NCI-H2107 (cell line): Measurements from ENCODE around the gene TET1.
A peak's percentile ranks its signal among the peaks of the same experiment; 100 is the strongest.
"Not testable (repeated sequence)": the region's sequence is repeated elsewhere in the genome, so short reads cannot be mapped to it uniquely, and the experiment has no call there.

Source experiments
- DNase-seq: peaks from one replicate; lab custom pipeline; 2025; lab: John Stamatoyannopoulos, UW

Gene TET1

DNA sequence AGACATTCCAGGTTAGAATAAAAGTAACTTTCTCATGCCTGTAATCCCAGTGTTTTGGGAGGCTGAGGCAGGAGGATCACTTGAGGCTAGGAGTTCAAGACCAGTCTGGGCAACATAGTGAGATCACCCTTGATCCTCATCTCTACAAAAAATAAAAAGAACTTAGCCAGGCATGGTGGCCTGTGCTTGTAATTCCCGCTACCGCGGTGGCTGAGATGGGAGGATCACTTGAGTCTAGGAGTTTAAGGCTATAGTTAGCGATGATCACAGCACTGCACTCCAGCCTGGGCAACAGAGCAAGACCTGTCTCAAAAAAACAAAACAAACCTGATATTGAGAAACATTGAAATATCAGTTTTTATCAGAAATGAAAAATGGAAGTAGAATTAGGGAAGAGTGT lies 4.6 kb downstream of the TET1 start:
- DNase-seq: no peak

DNA sequence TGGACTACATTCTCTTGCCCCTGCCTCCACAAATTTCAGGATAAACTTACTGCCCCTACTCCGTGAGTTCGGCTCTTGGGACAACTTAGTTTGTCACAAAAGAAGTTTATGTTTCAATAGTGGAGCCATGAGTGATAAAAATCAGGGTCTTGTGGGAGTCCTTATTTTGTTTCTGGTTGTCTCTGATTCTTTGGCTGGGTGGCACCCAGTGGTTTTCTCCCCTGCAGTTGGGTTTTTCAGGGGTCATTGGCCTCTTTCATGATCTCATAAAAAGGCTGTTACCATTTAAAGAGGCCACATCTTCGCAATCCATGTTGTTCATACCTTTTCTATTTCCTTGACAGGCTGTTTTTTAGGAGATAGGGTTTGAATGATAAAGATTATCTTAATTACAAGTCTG lies 5.5 kb downstream of the TET1 start:
- no peak for DNase-seq

DNA sequence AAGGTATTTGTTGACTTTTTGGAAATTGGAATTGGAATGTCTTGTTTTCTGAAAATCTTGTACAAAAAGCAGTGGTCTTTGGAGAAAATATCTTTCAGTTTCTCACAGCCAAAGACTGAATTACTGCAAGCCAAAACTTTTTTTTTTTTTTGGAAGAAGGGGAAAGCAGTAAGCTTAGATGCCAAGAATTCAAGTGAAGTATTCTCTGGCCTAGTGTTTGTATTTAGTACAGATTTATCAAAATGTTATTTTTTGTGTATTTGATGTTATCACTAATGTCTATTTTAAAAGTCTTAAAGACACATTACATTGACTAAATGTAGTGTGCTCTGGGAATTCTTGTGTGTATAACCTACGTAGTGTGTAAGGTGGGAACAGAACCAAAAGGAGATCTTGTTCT lies 6.2 kb downstream of the TET1 start:
- DNase-seq: no peak

DNA sequence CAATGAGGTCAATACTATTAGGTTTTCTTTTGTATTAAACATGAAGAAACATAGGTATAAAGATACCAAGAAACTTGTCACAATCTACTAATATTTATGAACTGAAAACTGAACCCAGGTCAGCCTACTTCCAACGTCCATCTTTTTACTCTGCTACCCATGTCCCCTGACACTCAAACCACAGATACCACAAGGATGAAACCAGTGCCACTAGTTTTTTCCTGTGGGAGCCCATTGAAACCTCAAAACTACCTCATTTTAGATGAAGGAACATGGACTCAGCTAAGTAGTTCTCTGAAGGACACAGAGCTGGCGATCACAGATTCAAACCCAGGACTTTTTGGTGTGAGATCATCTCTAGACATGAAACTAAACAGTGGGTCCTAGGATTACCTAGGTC lies 6.8 kb downstream of the TET1 start:
- DNase-seq: no peak

DNA sequence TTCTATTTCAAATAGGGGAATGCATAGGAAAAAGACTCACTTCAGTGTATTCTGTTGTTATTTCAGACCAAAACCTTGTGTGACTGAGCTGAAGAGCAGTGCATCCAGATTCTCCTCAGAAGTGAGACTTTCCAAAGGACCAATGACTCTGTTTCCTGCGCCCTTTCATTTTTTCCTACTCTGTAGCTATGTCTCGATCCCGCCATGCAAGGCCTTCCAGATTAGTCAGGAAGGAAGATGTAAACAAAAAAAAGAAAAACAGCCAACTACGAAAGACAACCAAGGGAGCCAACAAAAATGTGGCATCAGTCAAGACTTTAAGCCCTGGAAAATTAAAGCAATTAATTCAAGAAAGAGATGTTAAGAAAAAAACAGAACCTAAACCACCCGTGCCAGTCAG lies 12.0 kb downstream of the TET1 start:
- no peak for DNase-seq

DNA sequence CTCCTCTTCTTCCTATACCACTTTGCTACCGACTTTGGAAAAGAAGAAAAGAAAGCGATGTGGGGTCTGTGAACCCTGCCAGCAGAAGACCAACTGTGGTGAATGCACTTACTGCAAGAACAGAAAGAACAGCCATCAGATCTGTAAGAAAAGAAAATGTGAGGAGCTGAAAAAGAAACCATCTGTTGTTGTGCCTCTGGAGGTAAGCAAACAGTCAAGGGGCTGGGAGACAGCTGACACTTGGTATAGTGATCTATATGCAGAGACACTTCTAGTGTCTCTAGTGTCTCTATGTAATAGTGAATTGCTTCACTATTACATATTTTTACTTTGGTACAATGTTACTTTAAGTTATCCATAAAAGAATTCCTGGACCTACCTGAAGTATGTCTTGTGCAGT lies 13.9 kb downstream of the TET1 start:
- no peak for DNase-seq

DNA sequence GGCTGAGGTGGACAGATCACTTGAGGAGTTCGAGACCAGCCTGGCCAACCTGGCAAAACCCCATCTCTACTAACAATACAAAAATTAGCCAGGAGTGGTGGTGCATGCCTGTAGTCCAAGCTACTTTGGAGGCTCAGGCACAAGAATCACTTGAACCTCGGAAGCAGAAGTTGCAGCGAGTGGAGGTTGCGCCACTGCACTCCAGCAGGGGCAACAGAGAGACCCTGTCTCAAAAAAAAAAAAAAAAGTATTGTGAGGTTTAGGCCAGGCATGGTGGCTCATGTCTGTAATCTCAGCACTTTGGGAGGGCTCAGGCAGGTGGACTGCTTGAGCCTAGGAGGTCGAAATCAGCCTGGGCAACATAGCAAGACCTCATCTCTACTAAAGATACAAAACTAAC lies 16.0 kb downstream of the TET1 start:
- DNase-seq: no peak

DNA sequence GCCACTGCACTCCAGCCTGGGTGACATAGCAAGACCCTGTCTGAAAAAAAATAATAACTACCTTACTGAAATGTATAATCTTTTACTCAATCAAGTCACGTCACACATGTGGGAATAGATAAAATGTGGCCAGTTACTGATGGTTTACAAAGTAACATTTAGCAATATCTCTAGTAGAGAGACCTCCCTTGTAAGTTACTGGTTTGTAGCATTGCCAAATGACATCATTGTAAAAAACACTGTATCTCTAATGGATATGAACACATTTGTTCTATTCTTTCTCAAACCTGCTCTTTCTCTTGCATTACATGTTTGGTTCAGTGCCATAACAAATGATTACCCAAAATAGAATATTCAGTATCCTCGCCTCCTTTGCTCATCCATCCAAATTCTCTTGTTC lies 18.8 kb downstream of the TET1 start:
- DNase-seq: no peak

DNA sequence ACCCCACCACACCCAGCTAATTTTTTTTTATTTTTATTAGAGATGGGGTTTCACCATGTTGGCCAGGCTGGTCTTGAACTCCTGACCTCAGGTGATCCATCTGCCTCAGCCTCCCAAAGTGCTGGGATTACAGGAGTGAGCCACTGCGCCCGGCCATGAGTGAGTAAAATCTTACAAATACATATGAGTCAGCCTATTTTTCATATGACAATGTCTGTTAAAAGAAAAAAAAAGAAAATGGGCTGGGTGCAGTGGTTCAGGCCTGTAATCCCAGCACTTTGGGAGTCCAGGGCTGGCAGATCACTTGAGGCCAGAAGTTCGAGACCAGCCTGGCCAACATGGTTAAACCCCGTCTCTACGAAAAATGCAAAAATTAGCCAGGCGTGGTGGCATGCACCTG lies 24.1 kb downstream of the TET1 start:
- DNase-seq: not testable (repeated sequence)

DNA sequence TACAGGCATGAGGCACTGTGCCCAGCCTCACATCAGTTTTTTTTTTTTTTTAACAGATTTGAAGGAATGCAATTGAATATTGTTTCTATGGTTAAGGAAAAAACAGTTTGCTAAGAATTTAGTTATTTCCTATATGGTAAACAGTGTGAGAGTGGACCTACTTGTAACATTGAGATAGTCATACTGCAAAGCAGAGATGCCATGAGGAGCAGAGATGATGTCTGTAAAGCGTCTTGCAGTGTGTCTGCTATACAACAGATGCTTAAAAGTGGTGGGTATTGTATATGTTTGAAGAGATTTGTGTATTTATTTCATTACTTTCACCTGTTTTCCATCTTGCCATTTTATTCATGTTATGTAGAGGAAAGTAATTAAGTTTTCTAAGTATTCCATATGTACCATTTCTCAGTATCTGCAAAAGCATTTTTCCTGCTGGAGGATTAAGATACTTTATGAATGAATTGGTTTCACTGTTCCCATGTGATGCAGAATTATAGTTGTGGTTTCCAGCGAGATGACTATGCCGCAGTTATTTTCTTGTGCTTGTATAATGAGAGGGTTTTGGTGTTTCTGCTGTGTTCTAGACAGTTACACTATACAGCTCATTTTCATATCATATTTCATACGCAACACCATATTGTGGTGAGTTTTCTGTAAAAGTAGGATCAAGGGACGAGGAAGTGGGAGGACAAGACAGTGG lies 26.6 kb downstream of the TET1 start:
- DNase-seq: no peak

DNA sequence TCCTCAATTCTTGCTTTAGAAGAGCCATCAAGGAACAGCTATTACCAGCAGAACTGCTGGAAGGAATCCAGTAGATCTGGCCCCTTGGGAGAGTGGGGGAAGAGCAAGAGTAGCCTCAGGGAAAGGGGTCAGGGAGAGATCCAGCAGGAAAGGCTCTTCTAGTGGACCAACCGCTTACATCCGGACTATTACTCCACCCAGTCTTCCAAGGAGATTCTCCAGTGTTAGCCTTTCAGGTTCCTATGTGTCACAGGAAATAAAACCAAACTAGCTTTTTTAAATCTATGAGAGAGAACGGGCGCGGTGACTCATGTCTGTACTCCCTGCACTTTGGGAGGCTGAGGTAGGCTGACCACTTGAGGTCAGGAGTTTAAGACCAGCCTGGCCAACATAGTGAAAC lies 34.3 kb downstream of the TET1 start:
- DNase-seq: no peak

DNA sequence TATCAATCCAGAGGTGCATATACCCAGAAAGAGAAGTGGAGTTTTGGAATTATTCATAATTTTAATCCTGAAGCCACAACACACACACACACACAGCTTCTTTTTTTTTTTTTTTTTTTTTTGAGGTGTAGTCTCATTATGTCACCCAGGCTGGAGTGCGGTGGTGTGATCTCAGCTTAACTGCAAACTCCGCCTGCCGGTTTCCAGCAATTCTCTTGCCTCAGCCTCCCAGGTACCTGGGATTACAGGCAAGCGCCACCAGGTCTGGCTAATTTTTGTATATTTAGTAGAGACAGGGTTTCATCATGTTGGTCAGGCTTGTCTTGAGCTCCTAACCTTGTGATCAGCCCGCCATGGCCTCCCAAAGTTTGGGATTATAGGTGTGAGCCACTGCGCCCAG lies 35.4 kb downstream of the TET1 start:
- DNase-seq: no peak

DNA sequence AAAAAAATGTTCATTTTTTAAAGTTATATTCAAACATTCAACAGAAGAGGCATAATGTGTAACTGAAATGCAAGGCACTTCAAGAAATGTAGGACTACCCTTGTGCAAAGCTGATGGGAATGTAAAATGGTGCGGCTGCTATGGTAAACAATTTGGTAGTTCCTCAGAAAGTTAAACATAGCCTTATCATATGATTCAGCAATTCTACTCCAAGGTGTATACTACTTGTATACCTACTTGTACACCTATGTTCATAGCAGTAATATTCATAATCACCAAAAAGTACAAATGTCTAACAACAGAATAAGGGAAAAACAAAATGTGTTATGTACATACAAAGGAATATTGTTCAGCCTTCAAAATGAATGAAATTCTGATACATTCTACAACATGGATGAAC lies 37.3 kb downstream of the TET1 start:
- no peak for DNase-seq

DNA sequence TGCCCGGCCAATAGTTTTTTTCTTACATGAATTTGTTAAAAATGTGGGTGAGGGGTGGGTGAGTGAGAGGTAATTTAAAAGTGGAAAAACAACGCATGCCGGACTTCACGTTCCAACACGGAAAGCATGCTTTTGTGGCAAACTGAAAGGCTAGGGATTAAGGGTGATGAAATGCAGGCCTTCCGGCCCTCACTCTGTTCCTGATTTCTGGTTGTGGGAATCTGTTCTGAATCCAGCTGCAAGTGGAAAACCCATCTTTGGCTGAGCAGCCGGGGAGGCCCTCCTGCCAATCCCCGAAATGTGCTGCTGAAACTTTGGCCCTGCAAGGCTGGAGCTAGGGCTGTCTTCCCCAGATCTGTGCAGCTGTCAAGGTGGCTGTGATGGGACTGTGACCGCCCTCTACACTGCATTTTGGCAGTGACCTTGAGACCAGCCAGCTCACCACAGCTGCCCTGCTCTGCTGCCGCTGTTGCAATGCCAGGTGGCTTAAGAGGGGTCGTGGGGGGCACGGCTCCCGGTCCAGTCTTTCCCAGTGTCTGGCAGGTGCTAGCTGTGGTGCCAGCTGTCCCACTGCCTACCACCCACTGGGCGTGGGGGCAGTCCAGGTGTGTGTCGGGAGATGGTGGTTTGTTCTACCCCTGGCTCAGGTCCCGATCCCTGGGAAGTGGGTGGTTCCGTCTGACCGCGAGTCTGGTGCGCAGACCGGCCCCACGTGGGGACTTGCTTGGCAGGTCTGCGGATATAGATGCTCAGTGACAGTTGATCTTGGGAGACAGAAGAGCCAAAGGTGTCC lies 39.0 kb downstream of the TET1 start:
- DNase-seq: no peak

DNA sequence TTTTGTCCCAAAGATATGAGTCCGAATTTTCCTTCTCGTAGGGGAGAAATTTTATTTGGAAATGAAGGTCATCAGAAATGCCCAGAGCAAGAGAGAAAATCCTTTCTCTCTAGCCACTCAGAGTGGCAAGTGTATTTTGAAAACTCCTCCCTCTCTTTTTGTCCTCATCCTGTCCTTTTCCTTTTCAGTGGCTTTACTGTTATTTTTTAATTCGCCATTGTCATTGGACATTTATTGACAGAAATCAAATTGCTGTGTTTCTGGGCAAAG lies 39.6 kb downstream of the TET1 start:
- DNase-seq: no peak

DNA sequence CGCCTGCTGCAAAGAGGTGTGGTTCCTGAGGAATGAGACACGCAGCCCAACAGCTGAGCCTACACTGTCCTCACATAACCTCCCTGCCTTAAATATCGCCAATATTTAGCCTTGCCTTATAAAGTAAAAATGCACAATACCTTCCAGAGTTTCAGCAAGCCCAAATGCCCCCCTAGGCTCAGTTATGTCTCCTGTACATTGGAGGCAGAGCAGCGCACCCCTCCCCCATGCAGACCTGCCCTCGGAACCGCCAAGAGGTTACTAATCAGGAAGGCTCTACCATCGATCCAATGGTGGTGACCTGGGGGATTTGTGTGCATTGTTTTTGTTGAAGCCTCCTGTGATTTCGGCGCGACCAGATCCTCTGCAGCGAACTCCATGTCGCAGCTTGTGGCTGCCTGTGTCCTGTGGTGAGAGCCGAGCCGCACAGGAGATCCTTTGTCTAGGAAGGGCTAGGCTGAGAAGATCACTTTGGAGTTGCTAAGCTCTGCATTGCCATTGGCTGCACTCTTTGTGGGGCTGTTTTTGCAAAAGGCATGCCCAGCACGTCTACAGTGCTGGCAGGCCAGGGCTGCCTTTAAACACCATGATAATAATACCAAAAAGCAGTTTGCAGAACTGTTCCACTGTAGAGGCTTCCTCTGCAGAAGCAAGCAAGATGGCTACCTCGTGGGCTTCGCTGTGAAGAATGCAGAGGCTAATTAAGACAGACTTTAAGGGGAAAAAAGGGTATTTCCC lies 40.1 kb downstream of the TET1 start:
- DNase-seq: peak; percentile 58

DNA sequence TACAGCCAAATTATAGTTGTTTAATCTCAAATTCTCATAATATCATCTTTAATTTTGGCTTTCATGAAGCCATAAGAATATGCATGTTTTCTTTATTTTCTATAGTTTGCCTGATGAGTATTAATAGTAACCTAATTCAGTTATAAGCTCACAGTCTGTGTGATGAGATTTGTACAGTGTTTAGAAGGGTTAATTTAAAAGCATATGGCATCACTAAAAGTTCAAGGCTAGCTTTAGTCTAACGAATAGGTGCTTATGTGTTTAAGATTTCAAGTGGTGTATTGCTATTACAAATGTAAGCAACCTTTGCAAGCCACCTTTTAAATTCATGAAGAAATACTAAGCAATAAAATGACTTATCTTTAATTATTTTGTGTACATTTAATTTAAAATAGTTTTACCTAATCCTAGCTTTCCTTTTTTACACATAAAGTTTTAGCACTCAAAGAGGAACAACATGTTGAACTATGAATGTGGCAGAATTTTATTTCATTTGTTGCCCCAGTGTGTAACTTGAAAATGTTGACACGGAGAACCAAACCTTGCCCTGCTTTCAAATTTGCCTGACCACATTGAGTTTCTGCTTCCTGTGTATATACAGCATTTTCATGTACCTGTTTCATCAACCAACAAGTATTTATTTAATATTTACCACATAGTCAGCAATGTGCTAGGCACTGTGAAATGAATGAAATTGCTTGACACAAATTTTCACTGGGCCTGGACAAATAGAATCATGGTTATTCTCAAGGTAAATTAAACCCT lies 41.5 kb downstream of the TET1 start:
- no peak for DNase-seq

DNA sequence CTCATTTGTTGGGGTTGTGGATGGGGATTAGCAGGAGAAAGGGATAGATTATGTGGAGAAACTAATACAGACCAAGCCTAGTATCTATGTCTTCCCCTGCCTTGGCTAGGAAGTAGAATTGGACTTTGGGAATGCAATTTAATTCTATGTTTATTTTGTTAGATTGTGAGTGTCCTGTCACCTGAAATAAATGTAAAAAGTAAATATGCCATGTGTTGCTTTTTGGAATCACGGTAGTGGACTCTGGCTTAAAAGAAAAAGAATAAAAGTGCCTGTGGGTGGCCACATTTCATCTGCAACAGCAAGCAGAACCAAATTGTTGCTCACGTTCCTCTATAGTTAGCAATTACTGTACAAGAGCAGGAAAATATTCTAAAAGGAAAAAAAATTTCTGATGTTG lies 42.3 kb downstream of the TET1 start:
- no peak for DNase-seq

DNA sequence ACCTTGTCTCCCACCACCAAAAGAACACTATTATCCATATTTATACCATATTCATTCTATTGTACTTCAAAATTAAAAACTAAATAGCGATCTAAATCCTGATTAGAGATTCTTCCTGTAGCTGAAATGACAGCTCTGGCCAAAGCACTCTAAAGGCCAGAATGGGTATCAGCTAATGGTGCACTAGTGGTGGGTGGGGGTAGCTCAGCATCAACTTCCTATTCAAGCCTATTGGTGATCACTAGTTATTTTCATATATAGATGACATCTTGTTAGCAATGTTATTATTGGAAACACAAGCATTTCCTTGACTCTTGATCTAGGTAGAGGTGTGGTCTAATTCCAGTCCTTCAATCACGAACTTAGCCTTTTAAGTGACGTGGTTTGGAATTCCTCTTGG lies 43.6 kb downstream of the TET1 start:
- no peak for DNase-seq

DNA sequence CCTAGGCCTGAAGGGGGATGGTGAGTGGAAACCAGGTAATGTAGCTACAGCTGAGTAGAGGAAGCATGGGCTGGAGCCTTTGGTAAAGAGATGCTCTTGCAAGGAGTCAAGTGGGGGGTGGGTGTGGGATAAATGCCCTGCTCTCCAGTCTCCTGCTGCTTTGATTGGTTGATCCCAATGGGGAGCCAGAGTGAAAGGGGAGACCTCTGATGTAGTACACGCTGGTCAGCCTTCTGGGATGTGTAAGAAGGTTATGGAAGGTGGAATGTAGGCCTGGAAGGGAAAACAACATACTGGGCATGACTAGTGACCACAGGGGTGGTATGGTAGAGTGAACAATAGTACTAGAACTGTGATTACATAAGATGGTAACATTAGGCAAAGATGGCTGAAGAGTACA lies 44.3 kb downstream of the TET1 start:
- no peak for DNase-seq

DNA sequence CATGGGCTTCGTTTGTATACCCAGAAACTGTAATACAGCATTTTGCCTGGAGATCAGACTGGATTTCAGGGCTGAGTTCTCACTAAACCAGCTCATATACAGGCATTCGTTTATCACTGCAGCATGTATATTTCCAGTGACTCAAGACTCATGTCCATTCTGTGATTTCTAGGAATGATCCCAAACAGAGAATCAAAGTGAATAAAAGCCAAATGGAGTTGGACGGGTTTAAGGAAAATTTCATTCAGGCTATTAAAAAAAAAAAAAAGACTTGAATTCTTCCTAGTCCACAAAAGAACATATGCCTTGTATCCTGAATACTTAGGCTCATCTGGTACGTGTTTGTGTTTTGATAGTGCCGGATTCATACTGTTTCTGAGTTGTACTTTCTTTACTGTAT lies 46.8 kb downstream of the TET1 start:
- no peak for DNase-seq

DNA sequence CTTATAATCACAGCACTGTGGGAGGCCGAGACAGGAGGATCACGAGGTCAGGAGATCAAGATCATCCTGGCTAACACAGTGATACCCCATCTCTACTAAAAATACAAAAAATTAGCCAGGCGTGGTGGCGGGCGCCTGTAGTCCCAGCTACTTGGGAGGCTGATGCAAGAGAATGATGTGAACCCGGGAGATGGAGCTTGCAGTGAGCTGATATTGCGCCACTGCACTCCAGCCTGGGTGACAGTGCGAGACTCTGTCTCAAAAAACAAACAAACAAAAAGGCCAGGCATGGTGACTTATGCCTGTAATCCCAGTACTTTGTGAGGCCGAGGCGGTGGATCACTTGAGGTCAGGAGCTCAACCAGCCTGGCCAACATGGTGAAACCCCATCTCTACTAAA lies 49.9 kb downstream of the TET1 start:
- DNase-seq: not testable (repeated sequence)

DNA sequence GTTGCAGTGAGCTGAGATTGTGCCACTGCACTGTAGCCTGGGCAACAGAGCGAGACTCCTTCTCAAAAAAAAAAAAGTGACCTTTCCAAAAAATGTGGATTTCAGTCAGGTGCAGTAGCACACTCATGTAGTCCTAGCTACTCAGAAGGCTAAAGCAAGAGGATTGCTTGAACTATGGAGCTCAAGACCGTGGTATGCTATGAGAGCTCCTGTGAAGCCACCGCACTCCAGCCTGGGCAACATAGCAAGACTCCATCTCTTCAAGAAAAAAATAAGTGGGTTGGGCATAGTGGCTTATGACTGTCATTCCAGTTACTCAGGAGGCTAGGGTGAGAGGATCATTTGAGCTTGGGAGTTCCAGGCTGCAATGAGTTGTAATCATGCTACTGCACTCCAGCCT lies 51.1 kb downstream of the TET1 start:
- DNase-seq: no peak
